Mesodermal cell (in vitro differentiated cells): ENCODE measurements around the gene ANXA8.
"Not testable (repeated sequence)": the region's sequence is repeated elsewhere in the genome, so short reads cannot be mapped to it uniquely, and the experiment has no call there.

Experiments
- H3K27ac ChIP-seq: 2 replicates; pipeline ENCODE4 v1.7.0; 2013; ENCODE audit warnings: mild to moderate bottlenecking, low read depth, low read length, moderate library complexity; ENCODE audit not compliant: severe bottlenecking
- H3K36me3 ChIP-seq: 2 replicates; pipeline ENCODE4 v1.7.1; 2013; ENCODE audit warnings: mild to moderate bottlenecking, low read length, moderate library complexity; ENCODE audit not compliant: control insufficient read depth, insufficient read depth
- H3K4me1 ChIP-seq: one replicate; pipeline ENCODE4 v1.7.1; 2013; ENCODE audit warnings: mild to moderate bottlenecking, low read length; ENCODE audit not compliant: insufficient read depth, control insufficient read depth, poor library complexity, severe bottlenecking
- H3K4me3 ChIP-seq: 2 replicates; pipeline ENCODE4 v1.7.0; 2013; ENCODE audit warnings: low read length, control low read depth, mild to moderate bottlenecking; ENCODE audit not compliant: insufficient read depth, poor library complexity, severe bottlenecking; ENCODE audit errors: extremely low read depth
- H3K9me3 ChIP-seq: 2 replicates; pipeline ENCODE4 v1.7.1; 2013; ENCODE audit warnings: mild to moderate bottlenecking, low read length, moderate library complexity; ENCODE audit not compliant: control insufficient read depth
- WGBS, 2 experiments: methylation state at CpG; one replicate each; pipeline ENCODE4 v1.1.5; 2013; ENCODE audit warnings: missing lambda C conversion rate in 2 of 2; ENCODE audit not compliant: insufficient coverage in 2 of 2; 5-methylcytosine and 5-hydroxymethylcytosine counted together

Gene ANXA8

DNA sequence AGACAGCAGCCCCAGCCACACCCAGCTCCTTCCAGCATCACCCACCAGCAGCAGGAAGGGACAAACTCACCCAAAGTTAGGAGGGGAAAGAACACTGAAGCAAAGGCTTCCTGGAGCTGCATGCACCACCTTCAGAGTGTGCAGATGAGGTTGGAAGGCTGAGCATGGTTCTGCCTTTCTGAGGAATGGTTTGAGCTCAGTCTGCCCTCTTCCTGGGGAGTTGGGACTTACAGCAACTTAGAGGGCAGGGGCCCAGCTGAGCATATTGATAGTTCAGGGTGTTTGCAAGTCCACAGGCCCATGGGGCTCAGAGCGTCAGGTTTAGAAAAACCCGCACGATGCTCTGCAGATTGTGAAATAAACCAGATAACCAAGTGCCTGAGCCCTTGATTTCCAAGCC is 3.8 kb downstream of the ANXA8 start:
- H3K4me3 ChIP-seq, H3K4me1 ChIP-seq, H3K27ac ChIP-seq, H3K9me3 ChIP-seq, H3K36me3 ChIP-seq: not testable (repeated sequence)
- no CpG with 5 or more reads among the region's 3 CpGs for WGBS, 2 experiments

DNA sequence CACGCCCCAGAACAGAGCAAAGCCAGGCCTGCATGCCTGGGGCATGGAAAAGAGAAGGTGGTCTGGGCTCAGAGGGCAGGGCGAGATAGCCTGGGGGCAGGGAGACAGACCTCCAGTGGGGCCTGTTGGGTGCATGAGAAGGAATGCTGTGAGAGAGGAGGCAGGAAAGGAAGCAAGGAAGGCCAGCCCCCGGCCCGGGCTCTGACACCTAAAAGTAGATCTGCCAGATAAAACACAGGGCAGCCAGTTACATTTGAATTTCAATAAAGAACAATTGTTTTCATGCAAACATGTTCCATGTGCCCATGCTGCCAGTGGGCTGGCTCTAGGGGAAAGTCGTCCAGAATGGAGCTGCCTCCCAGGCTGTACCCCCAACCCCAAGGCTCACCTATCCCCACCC is 5.8 kb downstream of the ANXA8 start:
- H3K27ac ChIP-seq, H3K36me3 ChIP-seq, H3K9me3 ChIP-seq, H3K4me3 ChIP-seq, H3K4me1 ChIP-seq: not testable (repeated sequence)
- no CpG with 5 or more reads among the region's 5 CpGs for WGBS, 2 experiments

DNA sequence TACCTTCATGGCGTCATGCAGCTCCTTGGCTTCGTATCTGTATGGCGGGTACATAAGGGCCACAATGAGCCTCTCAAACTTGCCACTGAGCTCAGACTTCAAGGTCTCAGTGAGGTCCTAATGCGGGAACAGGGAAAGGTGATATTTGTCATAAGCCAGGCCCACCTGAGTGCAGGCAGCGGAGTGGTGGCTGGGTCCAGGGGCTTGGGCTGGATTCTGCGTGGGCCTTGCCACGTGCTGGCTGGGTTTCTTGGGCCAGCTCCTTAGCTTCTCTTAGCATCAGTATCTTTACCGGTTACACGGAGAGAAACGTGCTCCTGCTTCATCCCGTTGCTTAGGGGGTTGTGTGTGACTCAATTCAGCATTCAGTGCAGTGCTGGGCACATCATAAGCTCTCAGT is 6.8 kb downstream of the ANXA8 start:
- not testable (repeated sequence) for H3K4me3 ChIP-seq, H3K36me3 ChIP-seq, H3K4me1 ChIP-seq, H3K9me3 ChIP-seq, H3K27ac ChIP-seq
- WGBS, 2 experiments: no CpG with 5 or more reads among the region's 11 CpGs

GRCh38 chr10:47475101-47475500 is 8.8 kb downstream of the ANXA8 start:
- WGBS, 2 experiments: no CpG with 5 or more reads among the region's 5 CpGs
- not testable (repeated sequence) for H3K4me3 ChIP-seq, H3K27ac ChIP-seq, H3K36me3 ChIP-seq, H3K4me1 ChIP-seq, H3K9me3 ChIP-seq

GRCh38 chr10:47473516-47473915 is 10.4 kb downstream of the ANXA8 start:
- not testable (repeated sequence) for H3K27ac ChIP-seq
- no CpG with 5 or more reads among the region's 7 CpGs for WGBS, 2 experiments

GRCh38 chr10:47472647-47473046 is 11.3 kb downstream of the ANXA8 start:
- no CpG with 5 or more reads among the region's 3 CpGs for WGBS, 2 experiments
- not testable (repeated sequence) for H3K4me1 ChIP-seq, H3K27ac ChIP-seq, H3K9me3 ChIP-seq, H3K36me3 ChIP-seq, H3K4me3 ChIP-seq

More at GRCh38 chr10:47473516-47473915, 10.4 kb downstream of the ANXA8 start:
- H3K4me3 ChIP-seq, H3K4me1 ChIP-seq, H3K36me3 ChIP-seq, H3K9me3 ChIP-seq: not testable (repeated sequence)

GRCh38 chr10:47472072-47472471 is 11.8 kb downstream of the ANXA8 start:
- no CpG with 5 or more reads among the region's 5 CpGs for WGBS, 2 experiments
- not testable (repeated sequence) for H3K27ac ChIP-seq, H3K4me1 ChIP-seq, H3K9me3 ChIP-seq, H3K4me3 ChIP-seq, H3K36me3 ChIP-seq

- not testable (repeated sequence) for H3K4me3 ChIP-seq, H3K9me3 ChIP-seq, H3K36me3 ChIP-seq, H3K27ac ChIP-seq, H3K4me1 ChIP-seq
- WGBS, 2 experiments: no CpG with 5 or more reads among the region's 20 CpGs
These were observed 15.0 kb downstream of the ANXA8 start for GRCh38 chr10:47468731-47469528.

DNA sequence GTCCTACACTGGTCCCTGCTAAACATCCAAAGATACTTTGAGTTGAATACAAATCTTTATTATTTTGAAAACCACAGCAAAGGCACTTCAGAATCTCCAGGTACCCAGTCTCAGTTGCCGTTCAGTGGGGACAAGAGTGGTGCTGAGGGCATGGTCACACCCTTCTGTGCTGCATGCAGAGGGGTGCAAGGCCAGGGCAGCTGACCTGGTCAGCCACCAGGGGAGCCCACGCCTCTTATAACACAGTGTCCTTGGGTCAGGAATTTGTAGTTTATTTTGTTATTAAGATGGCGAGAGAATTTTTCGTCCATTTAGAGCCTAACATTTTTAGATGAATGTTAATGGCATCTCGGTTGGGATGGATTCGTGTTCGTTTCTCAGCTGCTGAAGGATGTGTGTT is 16.0 kb downstream of the ANXA8 start:
- H3K4me1 ChIP-seq, H3K4me3 ChIP-seq, H3K36me3 ChIP-seq, H3K9me3 ChIP-seq, H3K27ac ChIP-seq: not testable (repeated sequence)
- 96% methylated on average over 3 of the region's 7 CpGs; no CpG with 5 or more reads in 1 of the 2 experiments for WGBS, 2 experiments

DNA sequence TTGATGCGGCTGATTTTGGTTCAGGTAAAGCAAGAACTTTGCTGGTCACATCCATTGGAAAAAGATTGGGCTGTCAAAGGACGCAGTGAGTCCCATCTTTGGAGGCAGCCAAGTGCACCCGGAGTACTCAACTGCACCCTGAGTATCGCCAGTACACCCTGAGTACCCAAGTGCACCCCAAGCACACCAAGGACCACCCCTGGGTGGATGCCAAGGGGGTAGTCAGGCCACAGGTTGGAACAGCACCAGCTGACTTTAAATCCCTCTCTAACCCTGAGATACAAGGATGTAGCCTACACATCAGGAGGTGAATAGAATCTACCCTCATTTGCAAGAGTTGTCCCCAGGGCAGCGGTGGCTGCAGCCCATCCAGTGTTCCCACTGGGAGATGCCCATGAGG is 16.5 kb downstream of the ANXA8 start:
- not testable (repeated sequence) for H3K27ac ChIP-seq, H3K36me3 ChIP-seq, H3K4me3 ChIP-seq, H3K9me3 ChIP-seq, H3K4me1 ChIP-seq
- no CpG with 5 or more reads among the region's 5 CpGs for WGBS, 2 experiments

DNA sequence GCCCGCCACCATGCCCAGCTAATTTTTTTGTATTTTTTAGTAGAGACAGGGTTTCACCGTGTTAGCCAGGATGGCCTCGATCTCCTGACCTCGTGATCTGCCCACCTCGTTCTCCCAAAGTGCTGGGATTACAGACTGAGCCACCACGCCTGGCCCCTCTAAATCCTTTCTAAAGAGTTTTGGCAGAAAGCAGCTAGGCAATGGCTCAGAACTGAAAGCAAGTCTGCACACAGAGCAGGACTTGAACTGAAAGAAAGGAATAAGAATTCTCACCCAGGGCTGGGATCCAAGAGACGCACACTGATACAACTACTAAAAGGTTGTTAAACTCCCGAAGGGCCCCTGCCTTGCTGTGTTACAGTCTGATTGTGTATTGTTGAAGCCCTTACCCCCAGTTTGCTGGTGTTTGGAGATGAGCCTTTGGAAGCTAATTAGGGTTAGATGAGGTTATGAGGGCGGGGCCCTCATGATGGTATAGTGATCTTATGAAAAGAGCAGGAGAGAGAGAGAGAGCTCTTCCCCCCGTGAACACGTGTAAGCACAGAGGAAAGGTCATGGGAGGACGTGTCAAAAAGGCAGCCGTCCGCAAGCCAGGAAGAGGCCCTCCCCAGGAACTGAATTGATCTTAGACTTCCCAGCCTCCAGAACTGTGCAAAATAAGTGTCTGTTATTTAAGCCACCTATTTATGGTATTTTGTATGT is 18.5 kb downstream of the ANXA8 start:
- not testable (repeated sequence) for H3K27ac ChIP-seq, H3K36me3 ChIP-seq, H3K4me1 ChIP-seq, H3K9me3 ChIP-seq, H3K4me3 ChIP-seq
- 94 to 100% methylated on average over 2 to 3 of the region's 14 CpGs for WGBS, 2 experiments
